ENCODE results near the gene RUNDC1.
A peak's percentile ranks its signal among the peaks of the same experiment; 100 is the strongest.

The RUNDC1 gene

DNA sequence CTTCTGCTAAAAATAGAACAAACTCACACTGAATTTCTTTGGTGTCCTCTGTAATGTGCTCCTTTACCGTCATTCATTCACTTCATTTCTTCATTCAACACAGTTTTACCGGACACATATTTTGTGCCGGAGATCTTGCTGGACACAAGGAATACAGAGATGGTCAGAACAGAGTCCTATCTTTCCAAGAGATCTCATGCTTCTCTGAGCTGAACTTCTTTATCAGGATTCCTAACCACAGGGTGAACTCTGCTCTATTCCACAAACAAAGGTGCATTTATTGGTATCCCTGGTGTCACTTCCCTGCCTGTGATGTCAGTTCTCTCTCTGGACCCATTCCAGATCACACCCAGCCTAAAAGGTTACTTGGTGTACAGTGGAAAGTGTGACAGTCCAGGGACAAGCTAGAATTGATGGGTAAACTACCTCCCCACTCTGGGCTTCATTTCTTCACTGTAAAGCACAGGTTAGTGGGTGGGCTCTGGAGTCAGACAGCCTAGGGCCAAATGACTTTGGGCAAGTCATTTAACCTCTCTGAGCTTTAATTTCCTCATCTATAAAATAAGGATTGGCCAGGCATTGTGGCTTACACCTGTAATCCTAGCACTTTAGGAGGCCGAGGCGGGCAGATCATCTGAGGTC lies 30.4 kb downstream of the RUNDC1 start:
- Histone ChIP-seq H3K4ac (ENCODE audit: low read depth, low read length) (no peak overlapping the region), H4K12ac (ENCODE audit: low read depth, low read length) (no peak overlapping the region), H3K9ac (ENCODE audit: low read length) (no peak overlapping the region), H2AFZ (ENCODE audit: insufficient read depth, low read length, poor library complexity) (no peak overlapping the region), H3K23ac (ENCODE audit: low read length) (no peak overlapping the region), H2BK5ac (ENCODE audit: low read depth, low read length, poor library complexity) (no peak overlapping the region), H3K27ac (ENCODE audit: low read depth, low read length) (no peak overlapping the region), H2BK12ac (ENCODE audit: low read length) (no peak overlapping the region), H3K79me2 (ENCODE audit: control insufficient read depth, insufficient read depth, low read length, poor library complexity) (no peaks in the 10 kb centered on the region), H2AK5ac (ENCODE audit: low read length) (no peak overlapping the region), H4K8ac (ENCODE audit: low read depth, low read length) (no peak overlapping the region), H3K9me3 (ENCODE audit: insufficient read depth, low read depth, low read length) (peaks cover 2% of the 10 kb centered on the region), H3K79me1 (ENCODE audit: low read length) (no peaks in the 10 kb centered on the region), H3K4me3 (ENCODE audit: low read depth, low read length) (no peak overlapping the region), H3K18ac (ENCODE audit: low read length) (no peak overlapping the region), H2BK120ac (ENCODE audit: insufficient read depth, low read length, poor library complexity) (no peak overlapping the region), H3K14ac (ENCODE audit: low read length) (no peak overlapping the region), H3K27me3 (ENCODE audit: insufficient read depth, low read length) (no peaks in the 10 kb centered on the region), H3K4me2 (ENCODE audit: low read length) (no peak overlapping the region), H3K4me1 (ENCODE audit: control insufficient read depth in 1 of 2, insufficient read depth in 2 of 2, low read length in 2 of 2) (peaks cover 0 to 3% of the 10 kb centered on the region in 2 experiments), H4K91ac (ENCODE audit: low read depth, low read length) (no peak overlapping the region), H3K36me3 (ENCODE audit: control insufficient read depth in 1 of 2, insufficient read depth in 2 of 2, low read length in 2 of 2) (peaks cover 17 to 22% of the 10 kb centered on the region in 2 experiments)
- no CpG with 5 or more reads among the region's 5 CpGs for WGBS (ENCODE audit: extremely low coverage, insufficient coverage, insufficient read length)
- peak in 1 of 2 donors; percentile 46 for DNase-seq

DNA sequence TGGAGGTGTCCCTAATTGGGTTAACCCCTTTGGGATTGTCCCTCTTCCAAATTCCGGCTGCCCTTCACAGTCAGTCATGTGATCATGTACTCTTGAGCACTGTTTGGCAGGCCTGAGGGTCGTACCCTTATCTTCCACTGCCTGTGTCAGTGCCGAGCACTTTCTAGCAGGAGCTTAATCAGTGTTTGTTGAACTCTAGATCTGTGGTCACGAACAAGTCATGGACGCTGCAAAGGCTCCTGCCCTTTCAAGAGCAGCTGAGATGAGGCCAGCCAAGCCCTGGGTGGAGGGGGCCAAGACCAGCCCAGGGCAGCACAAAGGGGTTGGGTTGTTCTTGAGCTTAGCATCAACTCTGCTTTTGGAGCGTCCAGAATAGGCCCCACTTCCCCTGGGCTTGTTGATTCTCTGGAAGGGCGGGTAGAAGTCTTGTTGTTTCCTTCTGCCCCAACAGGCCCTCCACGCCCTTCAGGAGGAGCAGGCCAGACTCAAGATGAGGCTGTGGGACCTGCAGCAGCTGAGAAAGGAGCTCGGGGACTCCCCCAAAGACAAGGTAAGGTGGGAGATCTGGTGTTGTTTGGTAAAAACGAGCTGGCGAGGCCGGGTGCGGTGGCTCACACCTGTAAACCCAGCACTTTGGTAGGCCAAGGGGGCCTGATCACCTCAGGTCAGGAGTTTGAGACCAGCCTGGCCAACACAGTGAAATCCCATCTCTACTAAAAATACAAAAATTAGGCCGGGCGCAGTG lies 31.5 kb downstream of the RUNDC1 start:
- H3K9me3 ChIP-seq (ENCODE audit: insufficient read depth, low read depth, low read length): peaks cover 2% of the 10 kb centered on the region
- no CpG with 5 or more reads among the region's 15 CpGs for WGBS (ENCODE audit: extremely low coverage, insufficient coverage, insufficient read length)
- H3K27me3 ChIP-seq (ENCODE audit: insufficient read depth, low read length): no peaks in the 10 kb centered on the region
- no peaks in the 10 kb centered on the region for H3K79me2 ChIP-seq (ENCODE audit: control insufficient read depth, insufficient read depth, low read length, poor library complexity)
- H3K4me2 ChIP-seq (ENCODE audit: low read length): no peak overlapping the region
- no peak overlapping the region for H4K91ac ChIP-seq (ENCODE audit: low read depth, low read length)
- no peaks in the 10 kb centered on the region for H3K79me1 ChIP-seq (ENCODE audit: low read length)
- H2BK5ac ChIP-seq (ENCODE audit: low read depth, low read length, poor library complexity): no peak overlapping the region
- no peak overlapping the region for H2AK5ac ChIP-seq (ENCODE audit: low read length)
- no peak overlapping the region for H3K4me3 ChIP-seq (ENCODE audit: low read depth, low read length)
- no peak overlapping the region for H3K27ac ChIP-seq (ENCODE audit: low read depth, low read length)
- H3K4me1 ChIP-seq (ENCODE audit: control insufficient read depth in 1 of 2, insufficient read depth in 2 of 2, low read length in 2 of 2): peaks cover 0 to under 1% of the 10 kb centered on the region in 2 experiments
- H2AFZ ChIP-seq (ENCODE audit: insufficient read depth, low read length, poor library complexity): no peak overlapping the region
- H3K18ac ChIP-seq (ENCODE audit: low read length): no peak overlapping the region
- no peak overlapping the region for H4K8ac ChIP-seq (ENCODE audit: low read depth, low read length)
- no peak overlapping the region for H3K14ac ChIP-seq (ENCODE audit: low read length)
- H3K9ac ChIP-seq (ENCODE audit: low read length): no peak overlapping the region
- H3K4ac ChIP-seq (ENCODE audit: low read depth, low read length): no peak overlapping the region
- no peak overlapping the region for H4K12ac ChIP-seq (ENCODE audit: low read depth, low read length)
- peaks cover 26 to 31% of the 10 kb centered on the region in 2 experiments for H3K36me3 ChIP-seq (ENCODE audit: control insufficient read depth in 1 of 2, insufficient read depth in 2 of 2, low read length in 2 of 2)
- no peak overlapping the region for H3K23ac ChIP-seq (ENCODE audit: low read length)
- H2BK120ac ChIP-seq (ENCODE audit: insufficient read depth, low read length, poor library complexity): no peak overlapping the region
- H2BK12ac ChIP-seq (ENCODE audit: low read length): no peak overlapping the region
- DNase-seq: no peak

DNA sequence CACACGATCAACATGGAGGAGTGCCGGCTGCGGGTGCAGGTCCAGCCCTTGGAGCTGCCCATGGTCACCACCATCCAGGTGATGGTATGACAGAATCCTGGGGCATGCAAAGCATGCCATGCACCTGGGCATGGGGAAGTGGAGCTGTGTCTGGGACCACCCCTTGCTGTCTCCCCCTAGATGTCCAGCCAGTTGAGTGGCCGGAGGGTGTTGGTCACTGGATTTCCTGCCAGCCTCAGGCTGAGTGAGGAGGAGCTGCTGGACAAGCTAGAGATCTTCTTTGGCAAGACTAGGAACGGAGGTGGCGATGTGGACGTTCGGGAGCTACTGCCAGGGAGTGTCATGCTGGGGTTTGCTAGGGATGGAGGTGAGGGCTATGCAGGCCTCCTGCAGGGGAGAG lies 32.9 kb downstream of the RUNDC1 start:
- H3K14ac ChIP-seq (ENCODE audit: low read length): no peak overlapping the region
- H3K23ac ChIP-seq (ENCODE audit: low read length): no peak overlapping the region
- no peak overlapping the region for H4K8ac ChIP-seq (ENCODE audit: low read depth, low read length)
- H3K79me1 ChIP-seq (ENCODE audit: low read length): no peaks in the 10 kb centered on the region
- no peak overlapping the region for H3K4ac ChIP-seq (ENCODE audit: low read depth, low read length)
- H3K79me2 ChIP-seq (ENCODE audit: control insufficient read depth, insufficient read depth, low read length, poor library complexity): no peaks in the 10 kb centered on the region
- no peak overlapping the region for H2BK120ac ChIP-seq (ENCODE audit: insufficient read depth, low read length, poor library complexity)
- no peak overlapping the region for H4K91ac ChIP-seq (ENCODE audit: low read depth, low read length)
- no peak overlapping the region for H3K27ac ChIP-seq (ENCODE audit: low read depth, low read length)
- no CpG with 5 or more reads among the region's 8 CpGs for WGBS (ENCODE audit: extremely low coverage, insufficient coverage, insufficient read length)
- no peak overlapping the region for H2BK12ac ChIP-seq (ENCODE audit: low read length)
- peak in 1 of 2 donors; percentile 26 for DNase-seq
- no peak overlapping the region for H3K4me2 ChIP-seq (ENCODE audit: low read length)
- no peak overlapping the region for H2AK5ac ChIP-seq (ENCODE audit: low read length)
- peaks cover 34 to 39% of the 10 kb centered on the region in 2 experiments for H3K36me3 ChIP-seq (ENCODE audit: control insufficient read depth in 1 of 2, insufficient read depth in 2 of 2, low read length in 2 of 2)
- no peak overlapping the region for H2BK5ac ChIP-seq (ENCODE audit: low read depth, low read length, poor library complexity)
- H3K9me3 ChIP-seq (ENCODE audit: insufficient read depth, low read depth, low read length): peaks cover 2% of the 10 kb centered on the region
- no peak overlapping the region for H2AFZ ChIP-seq (ENCODE audit: insufficient read depth, low read length, poor library complexity)
- H3K27me3 ChIP-seq (ENCODE audit: insufficient read depth, low read length): no peaks in the 10 kb centered on the region
- no peak overlapping the region for H3K4me3 ChIP-seq (ENCODE audit: low read depth, low read length)
- H3K18ac ChIP-seq (ENCODE audit: low read length): no peak overlapping the region
- no peak overlapping the region for H4K12ac ChIP-seq (ENCODE audit: low read depth, low read length)
- peaks cover 2 to 4% of the 10 kb centered on the region in 2 experiments for H3K4me1 ChIP-seq (ENCODE audit: control insufficient read depth in 1 of 2, insufficient read depth in 2 of 2, low read length in 2 of 2)
- H3K9ac ChIP-seq (ENCODE audit: low read length): no peak overlapping the region

GRCh38 chr17:43014020-43014648 lies 33.8 kb downstream of the RUNDC1 start:
- Histone ChIP-seq H3K4ac (ENCODE audit: low read depth, low read length) (no peak overlapping the region), H3K36me3 (ENCODE audit: control insufficient read depth in 1 of 2, insufficient read depth in 2 of 2, low read length in 2 of 2) (peaks cover 37 to 43% of the 10 kb centered on the region in 2 experiments), H3K79me2 (ENCODE audit: control insufficient read depth, insufficient read depth, low read length, poor library complexity) (no peaks in the 10 kb centered on the region), H3K9ac (ENCODE audit: low read length) (no peak overlapping the region), H2BK120ac (ENCODE audit: insufficient read depth, low read length, poor library complexity) (no peak overlapping the region), H2BK12ac (ENCODE audit: low read length) (no peak overlapping the region), H3K14ac (ENCODE audit: low read length) (no peak overlapping the region), H2AFZ (ENCODE audit: insufficient read depth, low read length, poor library complexity) (no peak overlapping the region), H4K91ac (ENCODE audit: low read depth, low read length) (no peak overlapping the region), H3K79me1 (ENCODE audit: low read length) (no peaks in the 10 kb centered on the region), H3K4me3 (ENCODE audit: low read depth, low read length) (no peak overlapping the region), H4K8ac (ENCODE audit: low read depth, low read length) (no peak overlapping the region), H3K18ac (ENCODE audit: low read length) (no peak overlapping the region), H3K23ac (ENCODE audit: low read length) (no peak overlapping the region), H3K4me1 (ENCODE audit: control insufficient read depth in 1 of 2, insufficient read depth in 2 of 2, low read length in 2 of 2) (peaks cover 6 to 8% of the 10 kb centered on the region in 2 experiments), H3K9me3 (ENCODE audit: insufficient read depth, low read depth, low read length) (peaks cover 2% of the 10 kb centered on the region), H2AK5ac (ENCODE audit: low read length) (no peak overlapping the region), H2BK5ac (ENCODE audit: low read depth, low read length, poor library complexity) (no peak overlapping the region), H3K27me3 (ENCODE audit: insufficient read depth, low read length) (no peaks in the 10 kb centered on the region), H3K27ac (ENCODE audit: low read depth, low read length) (no peak overlapping the region), H4K12ac (ENCODE audit: low read depth, low read length) (no peak overlapping the region), H3K4me2 (ENCODE audit: low read length) (no peak overlapping the region)
- no CpG with 5 or more reads among the region's 12 CpGs for WGBS (ENCODE audit: extremely low coverage, insufficient coverage, insufficient read length)
- DNase-seq: no peak

All from trophoblast cell (in vitro differentiated cells and primary cell).